Heart left ventricle (tissue), 16 donors: ENCODE data around the gene NAA25. TPM values are rescaled to one million over a fixed set of nuclear protein-coding genes. Genes with fewer than 3 reads are reported as not detected.
"Not testable (repeated sequence)": the region's sequence is repeated elsewhere in the genome, so short reads cannot be mapped to it uniquely, and the experiment has no call there.

Experiments
- ATAC-seq, 4 donors: fragments of 200-7000 bp; cut with Tn5 transposase; one replicate each; pipeline ENCODE4 v1.9.1; 2020 to 2022; ENCODE audit warnings: moderate library complexity in 4 of 4, mild to moderate bottlenecking in 3 of 4, moderate number of reproducible peaks in 1 of 4
- DNase-seq, 5 donors: peaks; one replicate each; pipeline ENCODE4 v3.0.0-alpha.2; 2020
- H3K27ac ChIP-seq, 12 donors: fragments of 200-600 bp; sonication (generic) in 4 of 12; one replicate each; pipeline versions ENCODE4 v1.5.0 to v1.8.0; 2016 to 2022; ENCODE audit warnings: mild to moderate bottlenecking in 2 of 12
- H3K27me3 ChIP-seq, 9 donors: fragments of 200-600 bp; sonication (generic) in 2 of 9; one replicate each; pipeline versions ENCODE4 v1.5.1 to v1.8.0; 2016 to 2022; ENCODE audit warnings: mild to moderate bottlenecking in 3 of 9
- H3K36me3 ChIP-seq, 9 donors: fragments of 200-600 bp; sonication (generic) in 2 of 9; one replicate each; pipeline versions ENCODE4 v1.5.0 to v1.8.0; 2018 to 2022; ENCODE audit warnings: mild to moderate bottlenecking in 2 of 9
- H3K4me1 ChIP-seq, 12 donors: fragments of 200-600 bp; sonication (generic) in 4 of 12; one replicate each; pipeline versions ENCODE4 v1.5.0 to v1.8.0; 2016 to 2022; ENCODE audit warnings: mild to moderate bottlenecking in 3 of 12
- H3K4me3 ChIP-seq, 12 donors: fragments of 200-600 bp; sonication (generic) in 4 of 12; one replicate each; pipeline versions ENCODE4 v1.5.0 to v1.8.0; 2017 to 2022; ENCODE audit warnings: mild to moderate bottlenecking in 9 of 12, moderate library complexity in 4 of 12
- H3K9me3 ChIP-seq, 12 donors: fragments of 200-600 bp; sonication (generic) in 4 of 12; one replicate each; pipeline versions ENCODE4 v1.5.0 to v1.8.0; 2016 to 2022; ENCODE audit warnings: mild to moderate bottlenecking in 1 of 12
- CTCF ChIP-seq, 12 donors: fragments of 200-600 bp; sonication (generic) in 4 of 12; IDR thresholded peaks; one replicate each; pipeline versions ENCODE4 v1.5.0 to v1.8.0; 2018 to 2022; ENCODE audit warnings: antibody characterized with exemption in 12 of 12, mild to moderate bottlenecking in 5 of 12
- POLR2A ChIP-seq, 2 donors: fragments of 450-650 bp; IDR thresholded peaks; one replicate each; pipeline ENCODE4 v1.6.1; 2017; ENCODE audit warnings: antibody characterized with exemption in 2 of 2, mild to moderate bottlenecking in 2 of 2, moderate library complexity in 2 of 2
- WGBS, 4 donors: extraction: QIAGEN DNeasy Blood & Tissue Kit in 2 of 4; methylation state at CpG; one replicate each; pipeline versions ENCODE4 v1.1.5 to v1.1.7; 2013 to 2018; 5-methylcytosine and 5-hydroxymethylcytosine counted together
- intact Hi-C, 10 donors: fragments of 100-400 bp; cut with DNase I; formaldehyde crosslinking; loops; one replicate each; pipeline versions ENCODE4 v1.11.1 to v1.14.2; 2022
- polyA plus RNA-seq, 2 donors: library from polyadenylated mRNA; stranded (reverse); fragments of 200-250 nt; gene quantifications; one replicate each; pipeline ENCODE4 v1.2.3, GENCODE V29; 2013
- total RNA-seq, 9 donors: library from RNA; depleted of rRNA in 2 of 9; stranded (reverse); fragments of >200 nt in 2 of 9; fragmentation: NEBNext Ultra II Directional in 3 of 9; extraction: Animal tissue kit (Norgen Biotek cat#: 25700) in 3 of 9; gene quantifications; one replicate each; pipeline versions ENCODE4 v1.1.0 to v1.2.4, GENCODE V29; 2016 to 2023
- donor health status: ischemic (EF 13 %, LVEDD 7.1; RV severe dilation, severe dysfunction).
- donor health status: healthy with polysubstance abuse.
- donor health status: DM: no; HTN: yes; CAD: no.
- donor health status: DM: no; HTN: no; CAD: no.
- donor health status: ischemic (EF 25% LVEDD 6.9; RV normal size, moderate dysfunction).
- donor health status: ischemic (EF 25% LVEDD 5.7; RV mildly dilated, moderate dysfunction).
- donor health status: healthy.
- donor health status: DM: yes; HTN: yes; CAD: no.
- donor health status: ischemic (EF 35%, LVEDD 5.7; RV mildly dilated, moderate dysfunction).
- donor health status: nonischemic (EF 11% LVEDD 7.7; RV severe dilation, severe dysfunction).
- donor health status: DM: yes; HTN: yes; CAD: no.
- donor health status: PGD.
- donor health status: ischemic (EF 29% LVEDD 5.4; RV normal size, mild dysfunction).
- donor health status: nonischemic (EF 23%, LVEDD 6.1; RV moderate dilation, normal function).

NAA25 gene
- total and polyA plus RNA-seq, 11 donors, result 5.0 to 25.9 (median 14.4) TPM

GRCh38 chr12:112105891-112106290 lies 2.7 kb downstream of the NAA25 start:
- Histone ChIP-seq H3K27me3 (no peaks in the 10 kb centered on the region), H3K4me1 (peaks cover 0 to 52% (median 31%) of the 10 kb centered on the region in 12 donors), H3K27ac (no peak overlapping the region), H3K9me3 (no peaks in the 10 kb centered on the region), H3K4me3 (no peak overlapping the region), H3K36me3 (peaks cover 0 to 16% (median 8%) of the 10 kb centered on the region in 9 donors)
- DNase-seq, result no peak
- WGBS, 4 donors, result 63 to 80% (median 66%) methylated on average over 3 of the region's 3 CpGs
- ATAC-seq, result no peak
- TF ChIP-seq CTCF (IDR thresholded peaks at IDR 0.05) (no peak), POLR2A (IDR thresholded peaks at IDR 0.05) (no peak)
- intact Hi-C loops, result no loop called here

GRCh38 chr12:112103758-112104503 lies 4.7 kb downstream of the NAA25 start:
- 67 to 85% (median 77%) methylated on average over 8 of the region's 8 CpGs for WGBS, 4 donors
- Histone ChIP-seq H3K36me3 (peaks cover 0 to 34% (median 24%) of the 10 kb centered on the region in 9 donors), H3K27ac (no peak overlapping the region), H3K27me3 (no peaks in the 10 kb centered on the region), H3K4me1 (peaks cover 0 to 47% (median 25%) of the 10 kb centered on the region in 12 donors), H3K4me3 (no peak overlapping the region), H3K9me3 (no peaks in the 10 kb centered on the region)
- intact Hi-C loops, result no loop called here
- ATAC-seq (no peak), DNase-seq (no peak)
- TF ChIP-seq CTCF (IDR thresholded peaks at IDR 0.05) (no peak), POLR2A (IDR thresholded peaks at IDR 0.05) (no peak)

- H3K27me3 ChIP-seq, DNase-seq, H3K27ac ChIP-seq, H3K4me3 ChIP-seq, H3K9me3 ChIP-seq, ATAC-seq, intact Hi-C loops: not testable (repeated sequence)
- WGBS, 4 donors, result 95 to 96% (median 96%) methylated on average over 19 of the region's 19 CpGs
- peaks cover 0 to 43% (median 24%) of the 10 kb centered on the region in 12 donors for H3K4me1 ChIP-seq
- peaks cover 0 to 46% (median 36%) of the 10 kb centered on the region in 9 donors for H3K36me3 ChIP-seq
These were observed 5.8 kb downstream of the NAA25 start for GRCh38 chr12:112102746-112103145.

- no peak for TF ChIP-seq CTCF (IDR thresholded peaks at IDR 0.05)
- no peak for TF ChIP-seq POLR2A (IDR thresholded peaks at IDR 0.05)
- ATAC-seq (no peak), DNase-seq (no peak)
- H3K4me1 ChIP-seq, result peaks cover 0 to 37% (median 18%) of the 10 kb centered on the region in 12 donors
- H3K27ac ChIP-seq, result no peak overlapping the region
- no peaks in the 10 kb centered on the region for H3K27me3 ChIP-seq
- no peak overlapping the region for H3K4me3 ChIP-seq
- H3K9me3 ChIP-seq, result no peaks in the 10 kb centered on the region
- intact Hi-C loops, result no loop called here
- 83 to 96% (median 96%) methylated on average over 4 of the region's 4 CpGs for WGBS, 4 donors
- H3K36me3 ChIP-seq, result peaks cover 0 to 47% (median 41%) of the 10 kb centered on the region in 9 donors
These were observed 6.5 kb downstream of the NAA25 start for GRCh38 chr12:112102127-112102526.

GRCh38 chr12:112100500-112100899 lies 8.1 kb downstream of the NAA25 start:
- Histone ChIP-seq H3K36me3 (peaks cover 0 to 53% (median 41%) of the 10 kb centered on the region in 9 donors), H3K4me1 (peaks cover 0 to 36% (median 18%) of the 10 kb centered on the region in 12 donors)
- WGBS, 4 donors, result 96 to 98% (median 97%) methylated on average over 15 of the region's 15 CpGs
- H3K4me3 ChIP-seq, H3K27me3 ChIP-seq, intact Hi-C loops, DNase-seq, ATAC-seq, H3K27ac ChIP-seq, H3K9me3 ChIP-seq: not testable (repeated sequence)
